GM12878 (cell line): ENCODE results near the gene IZUMO1R. TPM values are rescaled to one million over a fixed set of nuclear protein-coding genes. Genes with fewer than 3 reads are reported as not detected.

Experiments
- CHD1 ChIP-seq: IDR thresholded peaks from 2 replicates; pipeline ENCODE4 v1.6.1; 2012; ENCODE audit warnings: low read depth, low read length, improper control_type of control experiment
- CREM ChIP-seq: IDR thresholded peaks from 2 replicates; pipeline ENCODE4 v1.6.1; 2014; ENCODE audit warnings: antibody characterized with exemption, low read depth
- EGR1 ChIP-seq, 2 experiments: IDR thresholded peaks; 1 replicate in 1 of 2; 2 replicates in 1 of 2; pipeline ENCODE4 v1.6.1; 2011 to 2012; ENCODE audit warnings: low read depth in 2 of 2, low read length in 2 of 2, borderline replicate concordance in 1 of 2, mild to moderate bottlenecking in 1 of 2, moderate library complexity in 1 of 2
- IKZF2 ChIP-seq, 2 experiments: fragments of 450-650 bp; IDR thresholded peaks; 2 replicates each; pipeline ENCODE4 v1.6.1; 2017; ENCODE audit warnings: mild to moderate bottlenecking in 2 of 2, moderate library complexity in 2 of 2
- IRF4 ChIP-seq: IDR thresholded peaks from 2 replicates; pipeline ENCODE4 v1.6.1; 2011; ENCODE audit warnings: low read depth, low read length
- RUNX3 ChIP-seq: IDR thresholded peaks from 2 replicates; pipeline ENCODE4 v1.6.1; 2012; ENCODE audit warnings: low read length, inconsistent platforms
- SMAD5 ChIP-seq: IDR thresholded peaks from 2 replicates; pipeline ENCODE4 v1.6.1; 2016; ENCODE audit warnings: antibody characterized with exemption, low read depth
- polyA plus RNA-seq, 11 experiments: library from polyadenylated mRNA; depleted of rRNA in 4 of 11; unstranded in 6 of 11; stranded (reverse) in 5 of 11; fragments of >200 nt; fragmentation: Nextera tagmentation in 4 of 11; fragmentation: Illumina TruSeq in 1 of 11; extraction: Ambion mirVana in 4 of 11; extraction: Trizol in 1 of 11; gene quantifications; 1 replicate in 1 of 11; 2 replicates in 10 of 11; pipeline versions ENCODE4 v1.2.1 to v1.2.3, GENCODE V29; 2011 to 2016; ENCODE audit warnings: inconsistent platforms in 2 of 11, missing spikeins in 2 of 11, low read depth in 1 of 11
- total RNA-seq, 4 experiments: library from RNA; depleted of rRNA in 3 of 4; stranded (reverse); fragments of >200 nt in 3 of 4; fragmentation: Illumina TruSeq in 1 of 4; extraction: Trizol in 1 of 4; gene quantifications; 2 replicates each; pipeline versions ENCODE4 v1.2.1 to v1.2.3, GENCODE V29; 2013 to 2021
- TF ChIP-seq, protein P1 (sequence below): IDR thresholded peaks from 2 replicates; pipeline ENCODE4 v1.6.1; 2012; ENCODE audit warnings: low read length, inconsistent platforms
- TF ChIP-seq, protein P2 (sequence below): IDR thresholded peaks from 2 replicates; pipeline ENCODE4 v1.6.1; 2012; ENCODE audit warnings: improper control_type of control experiment, low read depth, low read length; ENCODE audit not compliant: insufficient replicate concordance

The IZUMO1R gene
- total and polyA plus RNA-seq, 10 of the 15 experiments (the other 5 are each of a cell fraction or from before 2014, with no cell fraction given), result not detected

DNA sequence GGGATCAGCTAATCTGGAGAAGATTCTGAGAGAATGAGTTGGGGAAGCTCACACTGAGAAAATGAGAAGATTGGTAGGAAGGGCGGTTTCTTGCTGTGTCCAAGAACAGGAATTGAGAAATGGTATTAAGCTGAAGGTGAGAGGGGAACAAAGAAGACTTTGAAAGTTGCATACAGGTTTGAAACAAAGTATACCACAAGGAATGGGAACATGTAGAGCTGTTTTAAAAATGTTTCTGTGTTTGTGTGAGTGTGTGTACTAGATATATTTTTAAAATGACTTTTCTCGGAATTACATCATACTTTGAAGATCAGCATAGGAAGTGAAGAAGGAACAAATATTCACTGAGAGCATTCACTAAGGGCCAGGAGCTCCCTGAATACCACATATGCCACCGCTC is 24.4 kb upstream of the IZUMO1R start (continued):
- TF ChIP-seq, protein P1, sequence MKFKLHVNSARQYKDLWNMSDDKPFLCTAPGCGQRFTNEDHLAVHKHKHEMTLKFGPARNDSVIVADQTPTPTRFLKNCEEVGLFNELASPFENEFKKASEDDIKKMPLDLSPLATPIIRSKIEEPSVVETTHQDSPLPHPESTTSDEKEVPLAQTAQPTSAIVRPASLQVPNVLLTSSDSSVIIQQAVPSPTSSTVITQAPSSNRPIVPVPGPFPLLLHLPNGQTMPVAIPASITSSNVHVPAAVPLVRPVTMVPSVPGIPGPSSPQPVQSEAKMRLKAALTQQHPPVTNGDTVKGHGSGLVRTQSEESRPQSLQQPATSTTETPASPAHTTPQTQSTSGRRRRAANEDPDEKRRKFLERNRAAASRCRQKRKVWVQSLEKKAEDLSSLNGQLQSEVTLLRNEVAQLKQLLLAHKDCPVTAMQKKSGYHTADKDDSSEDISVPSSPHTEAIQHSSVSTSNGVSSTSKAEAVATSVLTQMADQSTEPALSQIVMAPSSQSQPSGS, result peak; percentile 58; the same call in 1 of the 2 replicates
- TF ChIP-seq SMAD5 (no peak), CREM (peak; percentile 9; the same call in 1 of the 2 replicates), CHD1 (no peak), EGR1 (IDR thresholded peaks at IDR 0.05; ENCODE audit: borderline replicate concordance in 1 of 2, low read depth in 2 of 2, low read length in 2 of 2) (no peak), IKZF2 (IDR thresholded peaks at IDR 0.05) (peak; percentile 62 to 63; a peak in 3 of 4 replicates), RUNX3 (peak; percentile 67), IRF4 (no peak)
- TF ChIP-seq, protein P2, sequence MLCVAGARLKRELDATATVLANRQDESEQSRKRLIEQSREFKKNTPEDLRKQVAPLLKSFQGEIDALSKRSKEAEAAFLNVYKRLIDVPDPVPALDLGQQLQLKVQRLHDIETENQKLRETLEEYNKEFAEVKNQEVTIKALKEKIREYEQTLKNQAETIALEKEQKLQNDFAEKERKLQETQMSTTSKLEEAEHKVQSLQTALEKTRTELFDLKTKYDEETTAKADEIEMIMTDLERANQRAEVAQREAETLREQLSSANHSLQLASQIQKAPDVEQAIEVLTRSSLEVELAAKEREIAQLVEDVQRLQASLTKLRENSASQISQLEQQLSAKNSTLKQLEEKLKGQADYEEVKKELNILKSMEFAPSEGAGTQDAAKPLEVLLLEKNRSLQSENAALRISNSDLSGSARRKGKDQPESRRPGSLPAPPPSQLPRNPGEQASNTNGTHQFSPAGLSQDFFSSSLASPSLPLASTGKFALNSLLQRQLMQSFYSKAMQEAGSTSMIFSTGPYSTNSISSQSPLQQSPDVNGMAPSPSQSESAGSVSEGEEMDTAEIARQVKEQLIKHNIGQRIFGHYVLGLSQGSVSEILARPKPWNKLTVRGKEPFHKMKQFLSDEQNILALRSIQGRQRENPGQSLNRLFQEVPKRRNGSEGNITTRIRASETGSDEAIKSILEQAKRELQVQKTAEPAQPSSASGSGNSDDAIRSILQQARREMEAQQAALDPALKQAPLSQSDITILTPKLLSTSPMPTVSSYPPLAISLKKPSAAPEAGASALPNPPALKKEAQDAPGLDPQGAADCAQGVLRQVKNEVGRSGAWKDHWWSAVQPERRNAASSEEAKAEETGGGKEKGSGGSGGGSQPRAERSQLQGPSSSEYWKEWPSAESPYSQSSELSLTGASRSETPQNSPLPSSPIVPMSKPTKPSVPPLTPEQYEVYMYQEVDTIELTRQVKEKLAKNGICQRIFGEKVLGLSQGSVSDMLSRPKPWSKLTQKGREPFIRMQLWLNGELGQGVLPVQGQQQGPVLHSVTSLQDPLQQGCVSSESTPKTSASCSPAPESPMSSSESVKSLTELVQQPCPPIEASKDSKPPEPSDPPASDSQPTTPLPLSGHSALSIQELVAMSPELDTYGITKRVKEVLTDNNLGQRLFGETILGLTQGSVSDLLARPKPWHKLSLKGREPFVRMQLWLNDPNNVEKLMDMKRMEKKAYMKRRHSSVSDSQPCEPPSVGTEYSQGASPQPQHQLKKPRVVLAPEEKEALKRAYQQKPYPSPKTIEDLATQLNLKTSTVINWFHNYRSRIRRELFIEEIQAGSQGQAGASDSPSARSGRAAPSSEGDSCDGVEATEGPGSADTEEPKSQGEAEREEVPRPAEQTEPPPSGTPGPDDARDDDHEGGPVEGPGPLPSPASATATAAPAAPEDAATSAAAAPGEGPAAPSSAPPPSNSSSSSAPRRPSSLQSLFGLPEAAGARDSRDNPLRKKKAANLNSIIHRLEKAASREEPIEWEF, result no peak
